Measurements from ENCODE around the gene PGA4. TPM values are rescaled to one million over a fixed set of nuclear protein-coding genes. Genes with fewer than 3 reads are reported as not detected.
"Not testable (repeated sequence)": the region's sequence is repeated elsewhere in the genome, so short reads cannot be mapped to it uniquely, and the experiment has no call there.

PGA4 gene
- polyA plus RNA-seq, 3 donors = 1.5 to 33.5 (median 7.0) TPM

DNA sequence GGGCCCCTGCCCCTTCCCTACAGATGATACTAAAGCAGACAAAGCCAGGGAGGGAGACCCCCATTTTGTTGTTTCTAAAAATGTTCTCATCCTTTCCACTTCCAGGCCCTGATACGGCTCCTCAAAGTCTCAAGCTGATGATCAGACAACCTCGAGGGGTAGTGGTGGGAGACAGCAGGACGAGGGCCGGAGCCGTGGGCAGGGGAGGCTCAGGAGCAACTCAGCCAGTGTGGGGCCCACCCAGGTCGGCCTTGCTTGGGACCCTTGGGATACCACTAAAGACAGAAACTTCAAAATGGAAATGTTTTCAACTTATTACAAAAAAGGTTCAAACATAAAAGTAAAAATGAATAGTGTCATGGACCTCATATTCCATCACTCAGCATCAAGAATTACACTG lies 45.7 kb upstream of the PGA4 start:
- Histone ChIP-seq H3K4me3 (replicated peaks in 1 of 3; ENCODE audit: low read depth in 2 of 3, low read length in 3 of 3) (no peak overlapping the region), H3K27me3 (ENCODE audit: control insufficient read depth in 2 of 2, insufficient read depth in 2 of 2, low read length in 2 of 2) (no peaks in the 10 kb centered on the region), H3K9me3 (replicated peaks in 1 of 2; ENCODE audit: control insufficient read depth in 1 of 2, insufficient read depth in 1 of 2, low read length in 2 of 2) (peaks cover 0 to 9% of the 10 kb centered on the region in 2 donors), H2AFZ (ENCODE audit: insufficient read depth, low read depth, low read length, poor library complexity, severe bottlenecking) (no peak overlapping the region), H3K4me1 (ENCODE audit: control insufficient read depth in 1 of 2, insufficient read depth in 2 of 2, low read length in 2 of 2) (peaks cover 18% of the 10 kb centered on the region in 2 donors), H3K79me2 (ENCODE audit: insufficient read depth, low read length) (no peaks in the 10 kb centered on the region), H4K20me1 (ENCODE audit: insufficient read depth, low read length) (no peaks in the 10 kb centered on the region), H3K4me2 (replicated peaks; ENCODE audit: extremely low read depth, low read length, poor library complexity, severe bottlenecking) (no peak overlapping the region), H3K9ac (ENCODE audit: insufficient read depth, low read length, poor library complexity, severe bottlenecking) (no peak overlapping the region), H3K36me3 (replicated peaks in 1 of 2; ENCODE audit: control insufficient read depth in 1 of 2, insufficient read depth in 2 of 2, low read length in 2 of 2) (no peaks in the 10 kb centered on the region), H3K27ac (ENCODE audit: low read depth in 1 of 2, low read length in 2 of 2) (no peak overlapping the region)
- H3K4me1 Mint-ChIP-seq = peaks cover 19% of the 10 kb centered on the region
- intact Hi-C loops (cut with micrococcal nuclease) = no loop called here
- DNase-seq = no peak
- peaks cover 0 to 4% (median 0%) of the 10 kb centered on the region in 3 donors for H3K27me3 Mint-ChIP-seq (ENCODE audit: low read depth in 3 of 3)
- H3K4me3 Mint-ChIP-seq = no peak overlapping the region
- no CpG with 5 or more reads among the region's 6 CpGs for WGBS (ENCODE audit: insufficient coverage)
- H3K36me3 Mint-ChIP-seq = peaks cover 7% of the 10 kb centered on the region in 2 donors
- H3K9me3 Mint-ChIP-seq = peaks cover 4 to 12% (median 8%) of the 10 kb centered on the region in 7 donors
- TF ChIP-seq, protein P1, sequence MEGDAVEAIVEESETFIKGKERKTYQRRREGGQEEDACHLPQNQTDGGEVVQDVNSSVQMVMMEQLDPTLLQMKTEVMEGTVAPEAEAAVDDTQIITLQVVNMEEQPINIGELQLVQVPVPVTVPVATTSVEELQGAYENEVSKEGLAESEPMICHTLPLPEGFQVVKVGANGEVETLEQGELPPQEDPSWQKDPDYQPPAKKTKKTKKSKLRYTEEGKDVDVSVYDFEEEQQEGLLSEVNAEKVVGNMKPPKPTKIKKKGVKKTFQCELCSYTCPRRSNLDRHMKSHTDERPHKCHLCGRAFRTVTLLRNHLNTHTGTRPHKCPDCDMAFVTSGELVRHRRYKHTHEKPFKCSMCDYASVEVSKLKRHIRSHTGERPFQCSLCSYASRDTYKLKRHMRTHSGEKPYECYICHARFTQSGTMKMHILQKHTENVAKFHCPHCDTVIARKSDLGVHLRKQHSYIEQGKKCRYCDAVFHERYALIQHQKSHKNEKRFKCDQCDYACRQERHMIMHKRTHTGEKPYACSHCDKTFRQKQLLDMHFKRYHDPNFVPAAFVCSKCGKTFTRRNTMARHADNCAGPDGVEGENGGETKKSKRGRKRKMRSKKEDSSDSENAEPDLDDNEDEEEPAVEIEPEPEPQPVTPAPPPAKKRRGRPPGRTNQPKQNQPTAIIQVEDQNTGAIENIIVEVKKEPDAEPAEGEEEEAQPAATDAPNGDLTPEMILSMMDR (IDR thresholded peaks at IDR 0.05) = no peak
- H3K27ac Mint-ChIP-seq = peak overlapping the region in 2 of 7 donors; percentile 59 to 60

DNA sequence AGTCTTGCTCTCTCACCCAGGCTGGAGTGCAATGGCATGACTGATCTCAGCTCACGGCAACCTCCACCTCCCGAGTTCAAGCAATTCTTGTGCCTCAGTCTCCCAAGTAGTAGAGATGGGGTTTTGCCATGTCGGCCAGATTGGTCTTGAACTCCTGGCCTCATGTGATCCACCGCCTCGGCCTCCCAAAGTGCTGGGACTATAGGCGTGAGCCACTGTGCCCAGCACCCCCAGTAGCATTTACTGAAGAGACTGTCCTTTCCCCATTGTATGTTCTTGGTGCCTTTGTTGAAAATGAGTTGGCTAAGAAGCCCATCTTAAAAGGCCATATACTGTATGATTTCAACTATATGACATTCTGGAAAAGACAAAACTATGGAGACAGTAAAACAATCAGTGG lies 41.9 kb upstream of the PGA4 start:
- not testable (repeated sequence) for H3K36me3 Mint-ChIP-seq

More for the DNA sequence above, 41.9 kb upstream of the PGA4 start:
- H3K4me3 ChIP-seq (replicated peaks in 1 of 3; ENCODE audit: low read depth in 2 of 3, low read length in 3 of 3); H3K27me3 Mint-ChIP-seq (ENCODE audit: low read depth in 3 of 3); H3K27me3 ChIP-seq (ENCODE audit: control insufficient read depth in 2 of 2, insufficient read depth in 2 of 2, low read length in 2 of 2); H3K27ac ChIP-seq (ENCODE audit: low read depth in 1 of 2, low read length in 2 of 2); H4K20me1 ChIP-seq (ENCODE audit: insufficient read depth, low read length); H3K4me1 ChIP-seq (ENCODE audit: control insufficient read depth in 1 of 2, insufficient read depth in 2 of 2, low read length in 2 of 2); H3K9me3 ChIP-seq (replicated peaks in 1 of 2; ENCODE audit: control insufficient read depth in 1 of 2, insufficient read depth in 1 of 2, low read length in 2 of 2); H3K27ac Mint-ChIP-seq; DNase-seq; H3K79me2 ChIP-seq (ENCODE audit: insufficient read depth, low read length); H3K36me3 ChIP-seq (replicated peaks in 1 of 2; ENCODE audit: control insufficient read depth in 1 of 2, insufficient read depth in 2 of 2, low read length in 2 of 2); H2AFZ ChIP-seq (ENCODE audit: insufficient read depth, low read depth, low read length, poor library complexity, severe bottlenecking); intact Hi-C loops (cut with micrococcal nuclease); H3K4me1 Mint-ChIP-seq; H3K9me3 Mint-ChIP-seq; H3K9ac ChIP-seq (ENCODE audit: insufficient read depth, low read length, poor library complexity, severe bottlenecking); H3K4me2 ChIP-seq (replicated peaks; ENCODE audit: extremely low read depth, low read length, poor library complexity, severe bottlenecking): not testable (repeated sequence)
- 100% methylated on average over 5 of the region's 6 CpGs for WGBS (ENCODE audit: insufficient coverage)
- peak overlapping the region in 1 of 2 donors; percentile 17 for H3K4me3 Mint-ChIP-seq

Measured in CD14-positive monocyte (primary cell).